Stimulated activated CD4-positive, alpha-beta T cell treated with anti-CD3 and anti-CD28 coated beads, Interleukin-12 subunit alpha, Interleukin-12 subunit beta, amount 100 ng/mL, for 48 hours (primary cell): Measurements from ENCODE around the gene CNTNAP2.

Experiments used
- DNase-seq, 3 donors: peaks; one replicate each; pipeline ENCODE4 v3.0.0-alpha.2; 2020; ENCODE audit warnings: low read depth in 2 of 3, low spot score in 1 of 3

CNTNAP2 gene

DNA sequence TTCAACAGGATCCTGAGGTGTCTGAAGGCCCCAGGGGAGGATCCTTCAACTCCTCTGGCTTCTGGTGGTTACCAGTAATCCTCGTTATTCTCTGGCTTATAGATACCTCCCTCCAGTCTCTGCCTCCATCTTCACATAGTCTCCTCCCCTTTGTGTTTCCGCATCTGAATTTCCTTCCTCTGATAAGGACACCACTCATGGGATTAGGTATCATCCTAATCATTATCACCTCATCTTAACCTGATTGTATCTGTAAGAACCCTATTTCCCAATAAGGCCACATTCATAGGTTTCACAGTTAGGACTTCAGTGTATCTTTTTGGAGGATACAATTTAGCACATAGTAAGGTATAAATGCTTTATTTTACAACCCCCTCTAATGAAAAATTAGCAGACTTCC is 1189.2 kb downstream of the CNTNAP2 start:
- no peak for DNase-seq

DNA sequence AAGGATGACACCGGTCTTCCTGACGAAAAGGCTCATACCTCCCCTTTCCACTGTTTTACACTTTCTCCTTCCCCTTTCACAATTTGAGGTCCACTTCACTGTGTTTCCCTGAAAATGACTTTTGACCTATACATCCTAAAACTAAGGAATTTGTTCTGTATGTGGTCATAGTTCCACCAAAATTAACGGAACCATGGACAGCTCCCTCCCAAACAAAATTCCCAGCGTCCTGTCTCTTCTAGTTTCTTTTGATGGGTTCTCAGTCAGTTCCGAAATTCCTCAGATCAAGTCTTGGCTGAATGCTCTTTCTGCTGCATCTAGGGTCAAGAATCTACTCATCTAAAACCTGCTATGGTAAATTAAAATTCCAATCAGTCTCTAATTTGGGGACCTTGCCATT is 1191.9 kb downstream of the CNTNAP2 start:
- DNase-seq = no peak

DNA sequence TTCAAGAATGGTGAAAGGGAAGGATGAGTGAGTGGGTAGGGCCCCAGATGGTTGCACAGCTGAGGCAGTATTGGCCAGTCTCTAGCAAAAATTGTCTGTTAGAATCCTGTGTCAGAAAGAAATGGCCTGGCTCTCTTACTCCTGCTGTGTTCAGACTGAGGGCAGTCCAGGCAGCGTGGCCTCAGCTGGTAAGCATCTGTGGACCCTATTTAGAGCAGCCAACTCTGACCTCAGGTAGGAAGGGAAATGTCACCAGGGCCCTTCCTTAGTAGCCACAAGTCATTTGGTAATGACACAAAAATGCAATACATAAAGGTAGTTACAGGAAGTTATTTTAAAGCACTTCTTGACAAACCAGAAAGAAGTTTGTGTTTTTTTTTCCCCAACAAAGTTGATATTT is 1194.7 kb downstream of the CNTNAP2 start:
- DNase-seq = no peak

DNA sequence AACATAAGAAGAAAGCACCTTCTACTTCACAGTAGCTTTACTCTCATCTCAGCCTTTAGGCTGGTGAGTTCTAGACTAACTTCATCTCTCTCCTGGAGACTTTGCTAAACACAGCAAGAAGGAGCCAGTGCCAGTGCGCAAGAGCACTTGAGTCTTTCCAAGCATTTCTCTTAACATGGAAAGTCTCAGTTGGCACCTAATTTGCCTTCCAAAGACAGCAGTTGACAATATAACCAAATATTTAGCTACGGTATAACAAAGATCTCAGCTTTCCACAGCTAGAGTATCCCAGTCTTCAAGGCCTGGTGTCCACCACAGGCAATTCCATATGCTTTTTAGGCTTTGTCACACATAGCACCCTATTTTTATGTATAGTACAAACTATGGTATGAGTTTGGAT is 1204.9 kb downstream of the CNTNAP2 start:
- no peak for DNase-seq

DNA sequence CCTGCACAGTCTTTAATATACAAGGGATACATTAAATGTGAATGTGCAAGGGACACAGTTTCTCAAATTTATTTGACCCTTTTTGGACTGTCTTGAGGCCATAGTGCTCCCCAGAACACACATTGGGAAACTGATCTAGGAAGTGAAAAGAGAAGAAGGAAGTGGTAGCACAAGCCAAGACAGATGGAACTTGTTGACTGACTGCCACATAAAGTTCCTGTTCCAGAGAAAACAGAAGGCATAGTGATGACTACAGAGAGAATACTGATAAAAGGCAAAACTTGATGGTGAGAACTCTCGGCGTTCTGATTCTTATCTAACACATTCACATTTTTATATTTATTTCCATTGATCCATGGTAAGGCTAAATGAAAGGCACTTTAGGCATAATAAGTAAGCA is 1216.4 kb downstream of the CNTNAP2 start:
- no peak for DNase-seq

DNA sequence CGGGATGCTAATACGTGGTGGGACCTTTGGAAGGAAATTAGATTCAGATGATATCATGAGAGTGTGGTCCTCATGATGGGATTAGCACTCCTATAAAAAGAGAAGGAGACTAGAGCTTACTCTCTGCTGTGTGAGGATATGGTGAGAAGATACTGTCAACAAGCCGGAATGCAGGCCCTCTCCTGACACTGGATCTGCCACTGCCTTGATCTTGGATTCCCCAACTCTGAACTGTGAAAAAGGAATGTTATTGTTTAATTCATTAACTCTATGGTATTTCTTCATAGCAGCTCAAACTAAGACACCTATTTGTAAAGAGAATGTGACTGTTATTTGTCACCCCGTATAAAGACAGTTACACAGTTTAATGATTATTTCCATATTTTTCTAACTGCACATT is 1246.5 kb downstream of the CNTNAP2 start:
- DNase-seq = no peak

DNA sequence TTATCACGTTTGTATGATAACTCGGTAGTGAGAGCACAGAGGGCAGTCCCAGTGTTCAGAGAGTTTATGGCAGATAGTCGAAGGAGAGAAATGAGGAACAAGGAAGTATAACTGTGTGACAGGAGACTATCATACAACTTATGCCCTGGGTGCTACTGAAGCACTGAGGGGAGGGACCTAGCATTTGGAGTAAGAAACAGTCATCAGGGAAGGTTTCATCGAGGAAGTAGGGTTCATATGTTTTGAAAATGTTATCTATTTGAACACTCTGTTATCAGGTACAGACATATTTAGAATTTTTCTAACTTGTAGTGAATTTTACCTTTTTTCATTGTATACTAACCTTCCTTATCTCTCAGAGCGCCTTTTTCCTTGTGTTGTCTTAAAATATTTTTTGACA is 1259.6 kb downstream of the CNTNAP2 start:
- DNase-seq = no peak

DNA sequence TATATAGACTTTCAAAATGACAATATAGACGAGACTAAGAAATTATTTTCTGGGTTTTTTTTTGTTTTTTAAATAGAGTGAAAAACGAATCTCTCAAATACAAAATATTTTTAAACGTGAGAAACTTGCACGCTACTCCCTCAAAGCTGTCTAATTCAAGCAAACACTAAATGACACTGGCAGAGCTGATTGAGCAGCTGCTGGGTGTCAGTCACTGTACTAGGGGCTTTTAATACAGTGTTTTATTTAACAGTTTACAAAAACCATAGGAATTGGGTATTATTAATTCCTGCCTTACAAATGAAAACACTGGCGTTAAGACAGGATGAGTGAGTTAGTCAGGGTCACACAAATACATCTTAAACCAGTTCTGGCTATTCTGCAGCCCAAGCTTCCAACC is 1264.3 kb downstream of the CNTNAP2 start:
- DNase-seq = no peak

DNA sequence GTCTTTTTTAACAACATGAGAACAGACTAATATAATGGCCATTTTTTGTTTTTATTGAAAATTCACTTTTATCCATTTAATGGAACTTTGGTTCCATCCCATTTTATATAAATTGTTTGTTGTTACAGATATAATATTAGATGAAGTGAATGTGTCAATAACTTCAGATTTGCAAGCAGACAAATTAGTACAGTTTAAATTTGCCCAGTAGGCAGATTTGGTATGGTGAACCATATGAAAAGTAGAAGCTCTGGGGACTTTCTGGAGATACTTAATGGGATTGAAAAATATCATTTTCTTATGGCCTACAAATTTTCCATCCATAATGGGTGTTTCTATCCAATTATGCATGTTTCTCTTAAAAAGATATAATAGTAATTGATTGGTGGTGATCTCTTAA is 1277.7 kb downstream of the CNTNAP2 start:
- no peak for DNase-seq

DNA sequence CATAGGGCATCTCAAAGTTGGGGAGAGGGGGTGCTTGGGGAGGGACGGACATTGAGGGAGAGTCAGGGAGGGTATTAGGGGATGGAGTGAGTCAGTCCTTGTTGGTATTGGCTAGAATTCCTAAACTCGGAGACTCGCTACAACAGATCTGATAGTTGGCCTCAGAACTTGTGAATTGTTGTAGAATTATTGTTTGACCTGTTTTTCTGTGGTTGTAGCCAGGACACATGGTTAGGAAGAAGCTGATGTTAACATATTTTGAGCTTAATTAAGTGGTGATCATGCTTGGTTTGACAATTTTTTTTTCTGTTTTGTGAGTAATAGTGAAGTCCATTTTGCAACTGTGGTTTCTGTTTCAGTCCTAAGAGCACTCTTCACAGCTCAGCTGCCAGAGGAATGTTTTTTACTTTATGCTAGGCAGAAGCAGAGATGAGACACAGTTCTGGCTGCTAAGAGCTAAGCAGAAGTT is 1283.7 kb downstream of the CNTNAP2 start:
- DNase-seq = no peak

DNA sequence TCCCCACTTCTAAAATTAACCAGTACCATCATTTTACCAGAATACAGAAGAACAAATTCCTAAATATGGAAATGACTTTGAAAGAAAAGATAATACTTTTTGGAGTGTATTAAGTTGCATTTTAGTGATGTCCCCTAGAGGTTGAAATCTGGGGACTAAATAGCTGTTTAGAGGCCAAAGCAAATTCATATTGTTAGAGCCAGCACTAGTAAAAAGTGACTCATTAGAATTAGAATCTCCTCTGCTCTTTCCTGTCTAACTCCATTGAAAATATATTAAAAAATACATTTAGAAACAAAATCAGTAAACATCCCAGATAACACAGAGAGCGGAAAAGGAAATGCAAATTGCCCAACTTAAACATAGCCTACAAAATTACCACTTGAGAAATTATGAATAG is 1284.3 kb downstream of the CNTNAP2 start:
- no peak for DNase-seq

DNA sequence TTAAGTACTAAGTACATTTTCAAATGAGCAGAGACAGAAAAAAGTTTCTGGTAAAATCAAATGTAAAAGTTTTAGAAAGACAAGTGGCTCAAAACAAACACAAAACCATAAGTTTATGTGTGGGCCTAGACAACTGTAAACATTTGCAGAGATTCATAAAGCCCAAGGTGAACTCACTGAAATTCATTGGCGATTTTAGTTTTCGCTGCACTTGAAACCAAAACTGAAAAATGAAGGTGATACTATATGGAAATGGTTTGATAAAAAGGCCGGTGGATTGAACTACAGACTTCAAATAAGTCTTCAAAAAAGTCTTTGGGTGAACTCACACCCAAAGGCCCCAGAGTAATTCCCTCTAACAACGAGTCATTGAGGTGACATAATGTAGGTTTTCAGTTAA is 1289.0 kb downstream of the CNTNAP2 start:
- DNase-seq = no peak

DNA sequence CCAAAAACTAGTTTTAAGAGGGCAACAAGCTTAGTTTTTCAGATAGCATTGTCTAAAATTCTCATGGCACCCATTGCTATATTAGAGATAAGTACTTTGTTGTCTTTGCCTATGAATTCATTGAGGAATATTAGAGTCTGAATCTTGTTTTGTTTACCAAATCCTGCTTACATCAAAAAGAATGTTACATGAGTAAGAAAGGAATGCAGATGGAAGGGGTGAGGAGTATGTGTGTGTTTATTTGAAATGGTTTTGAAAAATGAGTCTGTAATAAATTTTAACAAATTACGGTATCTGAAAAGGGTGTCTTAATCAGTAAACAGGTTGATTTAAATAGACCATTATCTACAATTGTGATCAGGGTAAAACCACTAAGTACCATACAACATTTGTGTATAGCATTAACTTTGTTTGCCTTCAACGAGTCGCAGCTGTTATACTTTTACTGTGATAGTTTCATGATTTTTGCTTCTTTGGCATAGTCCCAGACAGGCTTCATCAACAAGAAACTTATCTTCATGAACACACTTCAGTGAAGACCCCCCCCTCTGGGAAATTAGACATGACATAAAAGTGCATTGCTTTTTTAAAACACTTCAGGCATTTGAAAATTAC is 1290.0 kb downstream of the CNTNAP2 start:
- no peak for DNase-seq

DNA sequence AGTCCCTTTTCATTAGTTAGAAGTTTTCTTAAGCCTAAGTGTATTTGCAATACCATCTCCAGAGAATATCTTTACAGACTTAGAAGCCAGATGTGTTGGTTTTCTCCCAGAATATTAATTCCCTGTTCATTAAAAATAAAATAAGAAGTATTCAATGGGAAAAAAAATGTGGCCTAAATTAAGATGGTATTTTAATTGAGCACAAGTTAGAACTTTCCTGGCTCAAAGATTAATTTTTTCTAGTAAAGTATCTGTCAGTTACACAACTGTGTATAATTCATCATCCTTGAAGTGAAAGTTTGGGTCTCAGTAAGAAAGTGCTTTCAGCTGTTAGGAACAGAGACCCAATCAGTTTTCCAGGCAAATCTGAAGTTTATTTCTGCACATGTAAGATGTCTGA is 1294.5 kb downstream of the CNTNAP2 start:
- no peak for DNase-seq

DNA sequence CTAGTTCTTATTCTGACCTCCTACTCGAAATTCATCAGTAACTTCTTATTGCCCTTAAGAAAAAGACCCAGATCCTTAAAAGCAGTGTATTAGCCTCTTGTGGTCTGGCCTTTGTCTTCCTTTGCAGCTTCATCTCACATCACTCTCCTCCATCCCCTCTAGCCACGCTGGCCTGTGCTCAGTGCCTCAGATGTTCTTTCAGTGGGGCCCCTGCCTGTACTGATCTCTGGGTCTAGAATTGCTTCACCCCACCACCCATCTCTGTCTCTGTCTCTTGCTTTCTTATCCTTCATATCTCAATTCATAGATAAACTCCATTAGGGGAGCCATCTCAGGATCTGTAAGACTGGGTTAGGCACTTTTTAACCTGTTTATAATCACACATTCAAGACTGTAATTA is 1295.5 kb downstream of the CNTNAP2 start:
- DNase-seq = no peak

DNA sequence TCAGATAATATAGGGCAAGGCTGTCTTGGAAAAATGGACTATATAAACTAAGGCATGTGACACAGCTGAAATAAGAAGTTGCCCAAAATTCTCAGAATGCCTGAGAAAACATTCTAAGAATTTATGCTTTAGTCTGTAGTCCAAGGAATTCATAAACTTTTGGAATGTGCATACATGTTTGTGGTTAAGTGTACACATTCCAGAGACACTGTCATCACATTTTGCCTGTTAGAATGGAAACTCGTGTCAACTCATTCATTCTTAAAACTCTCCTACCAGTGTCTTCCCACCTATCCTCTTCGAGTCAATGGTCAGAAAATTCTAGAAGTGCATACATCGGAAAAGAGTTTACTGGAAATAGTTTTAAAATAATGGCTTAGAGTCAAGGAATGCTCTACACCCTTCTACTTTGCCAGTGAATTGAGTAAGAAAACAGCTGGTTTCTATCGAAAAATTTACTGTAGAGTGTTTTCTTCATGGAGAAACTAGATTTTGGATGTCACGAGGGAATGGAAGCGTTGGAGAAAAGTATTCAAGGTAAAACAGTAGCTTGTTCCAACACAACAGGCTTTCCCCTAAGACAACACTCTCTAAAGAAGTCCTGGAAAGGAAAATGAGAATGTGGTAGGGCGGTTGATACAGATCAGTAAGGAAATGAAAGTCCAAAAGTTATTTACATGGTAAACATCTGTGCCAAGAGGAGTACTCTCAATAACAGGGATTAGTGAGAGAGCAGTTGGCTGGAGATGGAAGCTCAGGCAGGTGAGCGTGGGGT is 1296.4 kb downstream of the CNTNAP2 start:
- no peak for DNase-seq

DNA sequence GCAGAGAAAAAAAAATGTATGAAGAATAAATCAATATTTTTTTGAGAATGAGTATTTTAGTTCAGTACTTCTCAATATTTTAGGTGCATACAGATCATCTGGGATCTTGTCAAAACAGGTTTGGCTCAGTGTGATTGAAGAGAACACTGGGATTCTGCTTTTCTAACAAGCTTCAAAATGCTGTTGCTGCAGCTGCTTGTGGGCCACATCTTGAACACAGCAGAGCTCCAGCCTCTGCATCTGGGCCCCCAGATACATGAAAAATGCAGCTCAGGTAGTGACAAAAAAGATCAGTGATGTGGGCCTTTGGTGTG is 1296.9 kb downstream of the CNTNAP2 start:
- no peak for DNase-seq

DNA sequence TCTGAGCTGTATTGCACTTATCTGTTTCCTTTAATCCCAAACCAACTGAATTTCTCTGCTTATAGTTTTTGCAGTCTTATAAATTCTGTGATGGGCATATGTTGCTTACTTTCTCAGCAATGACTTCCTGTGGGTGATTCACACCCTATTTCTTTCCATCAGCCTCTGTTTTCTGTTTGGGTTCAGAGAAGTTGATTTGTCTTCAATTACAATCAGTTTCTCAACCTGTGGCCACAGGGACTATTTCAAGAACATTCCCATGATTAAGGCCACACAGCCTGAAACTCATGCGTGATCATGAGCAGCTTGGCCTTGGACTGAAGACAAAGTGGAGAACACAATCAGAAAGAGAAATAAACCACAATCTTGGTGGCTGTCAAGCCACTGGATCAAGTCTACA is 1299.4 kb downstream of the CNTNAP2 start:
- DNase-seq = no peak

DNA sequence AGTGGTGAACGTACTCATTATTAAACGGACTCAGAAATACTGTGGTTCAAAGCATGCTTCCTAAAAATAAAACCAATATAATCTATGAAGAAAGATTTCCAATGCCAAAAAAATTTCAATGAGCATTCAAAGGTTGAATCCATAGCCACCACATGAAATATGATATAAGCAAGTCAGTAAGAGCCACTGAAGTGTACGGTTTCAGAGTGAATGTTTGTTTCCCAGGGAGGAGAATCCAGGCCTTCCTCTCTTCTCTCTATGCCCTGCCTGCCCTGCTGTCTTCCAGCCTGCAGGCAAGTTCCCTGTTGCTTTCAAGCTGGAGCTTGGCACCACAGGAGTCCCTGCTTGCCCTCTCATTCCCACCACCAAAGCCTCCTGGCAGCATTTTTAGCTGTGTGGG is 1302.4 kb downstream of the CNTNAP2 start:
- no peak for DNase-seq

DNA sequence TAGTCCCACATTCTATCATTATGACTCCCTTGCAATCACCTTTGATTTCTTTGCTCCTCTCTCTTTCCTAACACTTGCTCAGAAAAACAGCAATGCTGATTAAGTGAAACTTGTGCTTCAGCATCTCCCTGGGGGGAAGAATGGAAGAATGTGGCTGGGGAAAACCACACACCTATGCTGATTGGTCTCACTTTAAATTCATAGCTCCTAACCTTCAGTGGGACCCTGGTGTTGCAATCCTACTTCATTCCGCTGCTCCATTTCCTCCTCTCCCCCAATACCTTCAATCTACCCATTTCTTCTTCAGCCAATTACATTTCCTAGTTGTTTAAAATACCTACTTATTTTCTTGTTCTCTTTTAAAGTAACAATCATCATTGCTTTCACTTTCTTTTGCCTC is 1307.3 kb downstream of the CNTNAP2 start:
- no peak for DNase-seq

DNA sequence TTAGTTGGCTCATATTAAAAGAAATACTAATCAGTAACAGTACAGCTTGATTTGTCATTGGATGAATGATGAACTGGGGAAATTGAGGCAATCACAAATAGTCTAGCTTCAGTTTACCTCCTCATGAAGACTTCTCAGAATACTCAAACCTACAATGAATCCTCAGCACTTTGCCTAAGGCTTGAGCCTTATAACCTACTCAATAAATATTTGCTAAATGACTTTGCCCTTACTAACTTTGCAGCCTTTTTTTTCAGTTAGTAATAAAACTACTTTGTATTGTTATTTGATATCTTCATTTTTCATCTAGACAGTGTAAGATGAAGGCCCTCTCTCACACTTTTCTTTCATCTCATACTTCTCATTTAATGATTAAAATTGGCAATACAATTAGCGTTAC is 1311.5 kb downstream of the CNTNAP2 start:
- no peak for DNase-seq

DNA sequence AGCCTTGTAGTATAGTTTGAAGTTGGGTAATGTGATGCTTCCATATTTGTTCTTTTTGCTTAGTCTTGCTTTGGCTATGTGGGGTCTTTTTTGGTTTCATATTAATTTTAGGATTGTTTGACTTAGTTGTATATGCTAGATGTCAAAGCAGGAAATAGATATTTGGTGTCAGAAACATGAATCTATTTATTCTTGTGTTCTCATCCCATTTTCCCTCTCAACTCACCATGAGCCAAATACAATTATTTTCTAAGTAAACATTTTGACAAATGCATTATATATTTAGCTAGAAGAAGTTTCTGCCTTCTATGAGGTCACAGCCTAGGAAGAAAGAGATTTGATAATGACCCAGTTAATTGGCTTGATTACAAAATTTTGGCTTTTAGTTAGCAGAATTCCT is 1313.4 kb downstream of the CNTNAP2 start:
- DNase-seq = no peak

DNA sequence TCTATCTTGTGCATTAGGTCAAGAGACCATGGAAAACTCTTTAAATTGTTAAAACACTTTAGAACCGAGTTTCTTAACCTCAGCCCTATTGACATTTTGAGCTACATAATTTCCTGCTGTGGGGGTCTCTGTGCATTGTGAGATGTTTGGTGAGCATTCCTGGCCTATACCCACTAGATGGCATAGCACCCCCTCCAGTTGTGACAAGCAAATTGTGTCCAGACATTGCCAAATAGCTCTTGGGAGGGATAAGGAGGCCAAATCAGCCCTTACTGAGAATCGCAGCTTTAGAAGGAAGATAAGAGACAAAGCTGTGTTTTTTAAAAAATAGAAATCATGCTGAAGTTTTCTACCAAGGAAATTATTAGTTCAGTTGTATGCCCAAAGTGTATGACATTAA is 1315.5 kb downstream of the CNTNAP2 start:
- DNase-seq = no peak
